ENCODE measurements around the gene FBXO3.

The FBXO3 gene

GRCh38 chr11:33704240-33705002, 69.9 kb downstream of the FBXO3 start:
- no peak overlapping the region for H3K4me3 ChIP-seq (ENCODE audit: low read depth, low read length)
- TF ChIP-seq, protein P1, sequence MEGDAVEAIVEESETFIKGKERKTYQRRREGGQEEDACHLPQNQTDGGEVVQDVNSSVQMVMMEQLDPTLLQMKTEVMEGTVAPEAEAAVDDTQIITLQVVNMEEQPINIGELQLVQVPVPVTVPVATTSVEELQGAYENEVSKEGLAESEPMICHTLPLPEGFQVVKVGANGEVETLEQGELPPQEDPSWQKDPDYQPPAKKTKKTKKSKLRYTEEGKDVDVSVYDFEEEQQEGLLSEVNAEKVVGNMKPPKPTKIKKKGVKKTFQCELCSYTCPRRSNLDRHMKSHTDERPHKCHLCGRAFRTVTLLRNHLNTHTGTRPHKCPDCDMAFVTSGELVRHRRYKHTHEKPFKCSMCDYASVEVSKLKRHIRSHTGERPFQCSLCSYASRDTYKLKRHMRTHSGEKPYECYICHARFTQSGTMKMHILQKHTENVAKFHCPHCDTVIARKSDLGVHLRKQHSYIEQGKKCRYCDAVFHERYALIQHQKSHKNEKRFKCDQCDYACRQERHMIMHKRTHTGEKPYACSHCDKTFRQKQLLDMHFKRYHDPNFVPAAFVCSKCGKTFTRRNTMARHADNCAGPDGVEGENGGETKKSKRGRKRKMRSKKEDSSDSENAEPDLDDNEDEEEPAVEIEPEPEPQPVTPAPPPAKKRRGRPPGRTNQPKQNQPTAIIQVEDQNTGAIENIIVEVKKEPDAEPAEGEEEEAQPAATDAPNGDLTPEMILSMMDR (IDR thresholded peaks at IDR 0.05; ENCODE audit: low read depth, low read length): no peak

- TF ChIP-seq, protein P1 (IDR thresholded peaks at IDR 0.05; ENCODE audit: low read depth, low read length): no peak
- no peak overlapping the region for H3K4me3 ChIP-seq (ENCODE audit: low read depth, low read length)
Measured at GRCh38 chr11:33703788-33704187, 70.5 kb downstream of the FBXO3 start.

- no peak overlapping the region for H3K4me3 ChIP-seq (ENCODE audit: low read depth, low read length)
- TF ChIP-seq, protein P1 (IDR thresholded peaks at IDR 0.05; ENCODE audit: low read depth, low read length): no peak
Measured at GRCh38 chr11:33703234-33703633, 71.1 kb downstream of the FBXO3 start.

GRCh38 chr11:33701302-33702230, 72.8 kb downstream of the FBXO3 start:
- H3K4me3 ChIP-seq (ENCODE audit: low read depth, low read length): peak overlapping the region; percentile 51
- TF ChIP-seq, protein P1 (IDR thresholded peaks at IDR 0.05; ENCODE audit: low read depth, low read length): no peak

- TF ChIP-seq, protein P1 (IDR thresholded peaks at IDR 0.05; ENCODE audit: low read depth, low read length): no peak
- H3K4me3 ChIP-seq (ENCODE audit: low read depth, low read length): peak within 1 kb of the TSS; percentile 51
Measured at GRCh38 chr11:33700502-33701271, 73.6 kb downstream of the FBXO3 start, which contains the start of gene C11orf91. Gene C11orf91, minus strand, starts transcription at chr11:33700826. Its CDS starts 86 bp downstream, at chr11:33700740.

- TF ChIP-seq, protein P1 (IDR thresholded peaks at IDR 0.05; ENCODE audit: low read depth, low read length): no peak
- no peak overlapping the region; the same call in 1 of the 2 replicates for H3K4me3 ChIP-seq (ENCODE audit: low read depth, low read length)
Measured at GRCh38 chr11:33700063-33700501, 74.2 kb downstream of the FBXO3 start.
